GM12878 (cell line): ENCODE measurements around the gene DNAI7. TPM values are rescaled to one million over a fixed set of nuclear protein-coding genes. Genes with fewer than 3 reads are reported as not detected.
A peak's percentile ranks its signal among the peaks of the same experiment; 100 is the strongest.

ENCODE experiments used
- ATAC-seq: fragments of 200-7000 bp; cut with Tn5 transposase; 3 replicates; pipeline ENCODE4 v1.9.1; 2020; ENCODE audit warnings: mild to moderate bottlenecking, moderate library complexity
- BruUV-seq: library from RNA; stranded (reverse); fragments of 400-500 nt; replicated peaks from 2 replicates; lab custom pipeline; 2021; lab: Mats Ljungman, UMichigan
- CTCF ChIA-PET: fragments of 300-600 bp; sonication (Branson Sonifier 250); formaldehyde crosslinking; extraction: SDS; loops from one replicate; lab custom pipeline; 2021; ENCODE audit warnings: inconsistent platforms; lab: Yijun Ruan, JAX
- POLR2A ChIA-PET: fragments of 350-600 bp; formaldehyde crosslinking; extraction: SDS; loops from one replicate; lab custom pipeline; 2021; ENCODE audit warnings: inconsistent platforms; lab: Charles Lee
- RAD21 ChIA-PET: fragments of 300-600 bp; sonication (Branson Sonifier 250); formaldehyde crosslinking; loops from one replicate; lab custom pipeline; 2023; ENCODE audit warnings: antibody characterized with exemption; ENCODE audit not compliant: unreplicated experiment; lab: Charles Lee
- SMC1A ChIA-PET: fragments of 300-600 bp; sonication (Branson Sonifier 250); formaldehyde crosslinking; loops from one replicate; lab custom pipeline; 2023; ENCODE audit not compliant: unreplicated experiment, uncharacterized antibody; lab: Charles Lee
- DNase-seq: peaks from one replicate; pipeline ENCODE4 v3.0.0-alpha.2; 2011; ENCODE audit warnings: low read depth, low spot score
- FAIRE-seq: peaks from 3 replicates; lab custom pipeline; 2011; peaks lifted over from hg19 to GRCh38; lab: Jason Lieb, UNC
- H2AFZ ChIP-seq: 2 replicates; pipeline ENCODE4 v1.6.0; 2011; ENCODE audit warnings: low read depth, low read length, control low read depth; ENCODE audit not compliant: control insufficient read depth
- H3K27ac ChIP-seq: 2 replicates; pipeline ENCODE4 v1.5.1; 2011; ENCODE audit warnings: control low read depth; ENCODE audit not compliant: control insufficient read depth, insufficient read depth
- H3K27me3 ChIP-seq, 2 experiments: replicated peaks in 1 of 2; 2 replicates each; pipeline versions ENCODE4 v1.6.0 to v1.6.1; 2011; ENCODE audit warnings: low read length in 1 of 2; ENCODE audit not compliant: control insufficient read depth in 2 of 2, insufficient read depth in 2 of 2
- H3K36me3 ChIP-seq, 2 experiments: 2 replicates each; pipeline ENCODE4 v1.5.1; 2011; ENCODE audit warnings: low read length in 1 of 2; ENCODE audit not compliant: control insufficient read depth in 2 of 2, insufficient read depth in 2 of 2
- H3K4me1 ChIP-seq: 2 replicates; pipeline ENCODE4 v1.6.1; 2011; ENCODE audit warnings: mild to moderate bottlenecking, low read length, moderate library complexity, mixed read lengths; ENCODE audit not compliant: control insufficient read depth, insufficient read depth
- H3K4me2 ChIP-seq: 2 replicates; pipeline ENCODE4 v1.6.0; 2011; ENCODE audit warnings: control low read depth; ENCODE audit not compliant: control insufficient read depth, insufficient read depth
- H3K4me3 ChIP-seq: fragments of 200-600 bp; sonication (generic); 2 replicates; pipeline ENCODE4 v1.5.1; 2016
- H3K79me2 ChIP-seq: 2 replicates; pipeline ENCODE4 v1.6.0; 2011; ENCODE audit warnings: low read length; ENCODE audit not compliant: control insufficient read depth, insufficient read depth
- H3K9ac ChIP-seq: 2 replicates; pipeline ENCODE4 v1.8.0; 2011; ENCODE audit warnings: low read length, control low read depth, mixed read lengths; ENCODE audit not compliant: control insufficient read depth, insufficient read depth
- H3K9me3 ChIP-seq: replicated peaks from 3 replicates; pipeline ENCODE4 v1.5.1; 2011; ENCODE audit warnings: mild to moderate bottlenecking, low read length; ENCODE audit not compliant: control insufficient read depth, insufficient read depth
- H4K20me1 ChIP-seq: 2 replicates; pipeline ENCODE4 v1.6.0; 2011; ENCODE audit not compliant: control insufficient read depth, insufficient read depth
- ATF7 ChIP-seq: fragments of 450-650 bp; IDR thresholded peaks from 2 replicates; pipeline ENCODE4 v1.6.1; 2016; ENCODE audit warnings: low read depth, mild to moderate bottlenecking
- BCL3 ChIP-seq: IDR thresholded peaks from 2 replicates; pipeline ENCODE4 v1.6.1; 2011; ENCODE audit warnings: borderline replicate concordance, low read depth, mild to moderate bottlenecking, moderate library complexity, low read length; ENCODE audit not compliant: insufficient read depth, poor library complexity, severe bottlenecking
- DPF2 ChIP-seq: fragments of 450-650 bp; IDR thresholded peaks from 2 replicates; pipeline ENCODE4 v1.6.1; 2017; ENCODE audit warnings: mild to moderate bottlenecking
- LARP7 ChIP-seq: fragments of 450-650 bp; IDR thresholded peaks from 2 replicates; pipeline ENCODE4 v1.6.1; 2017; ENCODE audit warnings: mild to moderate bottlenecking
- NFYA ChIP-seq: IDR thresholded peaks from 2 replicates; pipeline ENCODE4 v1.6.1; 2011; ENCODE audit warnings: low read depth, mild to moderate bottlenecking, low read length, improper control_type of control experiment, borderline replicate concordance
- ZBTB11 ChIP-seq: fragments of 450-650 bp; formaldehyde crosslinking; IDR thresholded peaks from 2 replicates; pipeline ENCODE4 v1.5.0; 2022; ENCODE audit warnings: mild to moderate bottlenecking, missing genetic modification characterization
- ZBTB40 ChIP-seq: fragments of 450-650 bp; IDR thresholded peaks from 2 replicates; pipeline ENCODE4 v1.6.1; 2016; ENCODE audit warnings: mild to moderate bottlenecking, moderate library complexity, borderline replicate concordance
- ZNF217 ChIP-seq: fragments of 450-650 bp; IDR thresholded peaks from 2 replicates; pipeline ENCODE4 v1.6.1; 2017; ENCODE audit warnings: antibody characterized with exemption, mild to moderate bottlenecking
- WGBS: methylation state at CpG from one replicate; pipeline ENCODE4 v1.1.6; 2016; ENCODE audit warnings: low lambda C conversion rate; ENCODE audit not compliant: insufficient replicate concordance, insufficient coverage; ENCODE audit errors: missing lambda C conversion rate; 5-methylcytosine and 5-hydroxymethylcytosine counted together
- in situ Hi-C: fragments of 300-500 bp; cut with MboI; formaldehyde crosslinking; loops from 9 replicates; pipeline ENCODE4 v1.14.3; 2018; ENCODE audit warnings: mixed read lengths
- intact Hi-C: fragments of 100-400 bp; cut with micrococcal nuclease; formaldehyde crosslinking; loops from one replicate; pipeline ENCODE4 v1.14.2; 2022; ENCODE audit not compliant: unreplicated experiment
- polyA plus RNA-seq, 11 experiments: library from polyadenylated mRNA; depleted of rRNA in 4 of 11; unstranded in 6 of 11; stranded (reverse) in 5 of 11; fragments of >200 nt; fragmentation: Nextera tagmentation in 4 of 11; fragmentation: Illumina TruSeq in 1 of 11; extraction: Ambion mirVana in 4 of 11; extraction: Trizol in 1 of 11; gene quantifications; 1 replicate in 1 of 11; 2 replicates in 10 of 11; pipeline versions ENCODE4 v1.2.1 to v1.2.3, GENCODE V29; 2011 to 2016; ENCODE audit warnings: inconsistent platforms in 2 of 11, missing spikeins in 2 of 11, low read depth in 1 of 11
- total RNA-seq, 4 experiments: library from RNA; depleted of rRNA in 3 of 4; stranded (reverse); fragments of >200 nt in 3 of 4; fragmentation: Illumina TruSeq in 1 of 4; extraction: Trizol in 1 of 4; gene quantifications; 2 replicates each; pipeline versions ENCODE4 v1.2.1 to v1.2.3, GENCODE V29; 2013 to 2021

The DNAI7 gene
- total and polyA plus RNA-seq, 10 of the 15 experiments (the other 5 are each of a cell fraction or from before 2014, with no cell fraction given) = 0.05 to 0.48 (median 0.13) TPM; not detected in 4

- no peak for TF ChIP-seq BCL3
- no peak for TF ChIP-seq ZNF217
- TF ChIP-seq NFYA = no peak
Observed at GRCh38 chr12:25121916-25122315, 73.0 kb downstream of the DNAI7 start (continued).

- ChIA-PET SMC1A (interaction anchor here (0.8 to 2.4 kb wide), 12 partner anchors 9 to 343 kb away, joined by 3 to 13 read pairs (median 5); no protein-coding TSS in a partner anchor), POLR2A (no interaction called here), RAD21 (interaction anchor here (0.7 to 1.7 kb wide), 6 partner anchors 13 to 130 kb away, joined by 3 to 7 read pairs (median 4); no protein-coding TSS in a partner anchor), CTCF (interaction anchor here (0.7 to 1.9 kb wide), 7 partner anchors 9 to 129 kb away, joined by 3 to 11 read pairs (median 4); no protein-coding TSS in a partner anchor)
- Histone ChIP-seq H3K27me3 (no peaks in the 10 kb centered on the region), H3K4me2 (no peak overlapping the region), H3K79me2 (no peaks in the 10 kb centered on the region), H3K9ac (no peak overlapping the region), H3K27ac (no peak overlapping the region), H4K20me1 (no peaks in the 10 kb centered on the region), H3K4me1 (no peaks in the 10 kb centered on the region), H3K36me3 (no peaks in the 10 kb centered on the region), H2AFZ (no peak overlapping the region), H3K9me3 (no peaks in the 10 kb centered on the region), H3K4me3 (no peak overlapping the region)
- FAIRE-seq (no peak), ATAC-seq (no peak), DNase-seq (no peak)
- intact Hi-C loops = no loop called here
- no TSS peak for BruUV-seq
- in situ Hi-C loops = no loop called here
- WGBS = 87% methylated on average over 6 of the region's 6 CpGs
- no peak for TF ChIP-seq ZBTB11 (CRISPR knock-in tag)
- TF ChIP-seq ZBTB40 = peak; percentile 72; the same call in 1 of the 2 replicates
- TF ChIP-seq ATF7 = no peak
- no peak for TF ChIP-seq LARP7
- TF ChIP-seq DPF2 = no peak
- TF ChIP-seq, all 136 proteins: peak for 1
Observed at GRCh38 chr12:25121110-25121509, 73.8 kb downstream of the DNAI7 start.
